Measurements from ENCODE around the gene ESPNL. TPM values are rescaled to one million over a fixed set of nuclear protein-coding genes. Genes with fewer than 3 reads are reported as not detected.

Gene ESPNL
- total and polyA plus RNA-seq, 2 of the 4 experiments (the other 2 are of a cell fraction) = 2.0 TPM

- H3K4ac ChIP-seq (ENCODE audit: low read depth, low read length) = no peak overlapping the region
- no peaks in the 10 kb centered on the region for H4K20me1 ChIP-seq (ENCODE audit: insufficient read depth, low read length)
- 91% methylated on average over 16 of the region's 21 CpGs; no CpG with 5 or more reads in 1 of the 2 experiments for WGBS, 2 experiments (ENCODE audit: extremely low coverage in 2 of 2, insufficient read length in 1 of 2)
- H3K23ac ChIP-seq (ENCODE audit: low read depth, low read length) = no peak overlapping the region
- ATAC-seq (ENCODE audit: low read depth) (no peak), DNase-seq (no peak)
- no peaks in the 10 kb centered on the region; the same call in 1 of the 2 replicates for H3K27me3 ChIP-seq (ENCODE audit: control insufficient read depth, insufficient read depth, low read length)
- no peak overlapping the region for H2BK15ac ChIP-seq (ENCODE audit: low read depth, low read length)
- H2BK120ac ChIP-seq (ENCODE audit: low read depth, low read length) = no peak overlapping the region
- no peak overlapping the region for H2AK5ac ChIP-seq (ENCODE audit: low read depth, low read length)
- H3K4me1 ChIP-seq (ENCODE audit: control insufficient read depth, insufficient read depth, low read length) = no peaks in the 10 kb centered on the region
- H3K4me3 ChIP-seq (ENCODE audit: insufficient read depth, low read depth, low read length) = no peak overlapping the region
- H3K79me1 ChIP-seq (ENCODE audit: low read depth in 1 of 2, low read length in 2 of 2) = no peaks in the 10 kb centered on the region
- no peak overlapping the region for H2AFZ ChIP-seq (replicated peaks; ENCODE audit: low read length, poor library complexity)
- H3K9me3 ChIP-seq (ENCODE audit: control insufficient read depth, insufficient read depth, low read length) = no peaks in the 10 kb centered on the region
- no peak overlapping the region for H3K27ac ChIP-seq (ENCODE audit: insufficient read depth, low read length)
- no peak overlapping the region for H4K5ac ChIP-seq (ENCODE audit: low read depth, low read length)
- H3K4me2 ChIP-seq (ENCODE audit: low read depth, low read length) = no peak overlapping the region
- dilution Hi-C loops (cut with HindIII; ENCODE audit: low sequenced_read_pairs, unreplicated experiment) = no loop called here
- ChIA-PET CTCF (no interaction called here), POLR2A (ENCODE audit: unreplicated experiment) (no interaction called here)
- H2BK20ac ChIP-seq (ENCODE audit: low read depth, low read length) = no peak overlapping the region
- intact Hi-C loops (cut with micrococcal nuclease) = no loop called here
- H3K14ac ChIP-seq (replicated peaks; ENCODE audit: low read depth, low read length) = no peak overlapping the region
- H3K9ac ChIP-seq (ENCODE audit: low read depth, low read length) = no peak overlapping the region
- H3K36me3 ChIP-seq (ENCODE audit: control insufficient read depth, insufficient read depth, low read length) = no peaks in the 10 kb centered on the region
- H3K56ac ChIP-seq (ENCODE audit: extremely low read depth, insufficient read depth, low read length) = no peak overlapping the region
- in situ Hi-C loops (cut with MboI; ENCODE audit: low sequenced_read_pairs) = no loop called here
- H2AK9ac ChIP-seq (replicated peaks; ENCODE audit: low read depth, low read length, poor library complexity) = no peak overlapping the region
- H3K18ac ChIP-seq (ENCODE audit: low read depth, low read length) = no peak overlapping the region
- no peaks in the 10 kb centered on the region for H3K9me1 ChIP-seq (ENCODE audit: insufficient read depth, low read length)
- no peak overlapping the region for H2BK5ac ChIP-seq (ENCODE audit: low read depth, low read length, poor library complexity, severe bottlenecking)
- no peak overlapping the region for H4K8ac ChIP-seq (ENCODE audit: low read depth in 2 of 2, low read length in 2 of 2)
- H4K91ac ChIP-seq (ENCODE audit: insufficient read depth, low read depth, low read length) = no peak overlapping the region
- TF ChIP-seq NFE2L2 (IDR thresholded peaks at IDR 0.05; ENCODE audit: low read depth, low read length) = no peak
- TF ChIP-seq CTCF (conservative IDR thresholded peaks at IDR 0.05; ENCODE audit: low read depth, low read length) = no peak
- TF ChIP-seq USF2 (IDR thresholded peaks at IDR 0.05; ENCODE audit: low read depth, low read length) = no peak
- no peak for TF ChIP-seq MXI1 (IDR thresholded peaks at IDR 0.05; ENCODE audit: borderline replicate concordance, low read depth, low read length)
- TF ChIP-seq FOS (IDR thresholded peaks at IDR 0.05; ENCODE audit: low read depth, low read length) = no peak
- TF ChIP-seq RFX5 (IDR thresholded peaks at IDR 0.05; ENCODE audit: low read depth, low read length) = no peak
- TF ChIP-seq RAD21 (IDR thresholded peaks at IDR 0.05; ENCODE audit: low read length) = no peak
- TF ChIP-seq MAZ (IDR thresholded peaks at IDR 0.05; ENCODE audit: borderline replicate concordance, low read depth, low read length) = no peak
- no TSS peak for BruUV-seq (replicated peaks)
These were observed 4.7 kb downstream of the ESPNL start for GRCh38 chr2:238104691-238105371.

Measured in IMR-90 (cell line).